Fibroblast of the aortic adventitia (primary cell): ENCODE data around the gene SCRT2. TPM values are rescaled to one million over a fixed set of nuclear protein-coding genes. Genes with fewer than 3 reads are reported as not detected.
A peak's percentile ranks its signal among the peaks of the same experiment; 100 is the strongest.

Experiments used
- DNase-seq: peaks from one replicate; pipeline ENCODE4 v3.0.0-alpha.2; 2010; ENCODE audit warnings: low read depth
- H3K4me3 ChIP-seq: 2 replicates; pipeline ENCODE4 v1.5.1; 2011; ENCODE audit warnings: low read depth, mild to moderate bottlenecking, control low read depth, low read length, moderate library complexity
- total RNA-seq: library from RNA; depleted of rRNA; stranded (reverse); fragments of >200 nt; gene quantifications from 2 replicates; pipeline ENCODE4 v1.2.3, GENCODE V29; 2012; ENCODE audit warnings: low replicate concordance
- TF ChIP-seq, protein P1 (sequence below): IDR thresholded peaks from 2 replicates; pipeline ENCODE4 v1.5.1; 2011; ENCODE audit warnings: mild to moderate bottlenecking, low read length, control low read depth, inconsistent platforms; ENCODE audit not compliant: insufficient read depth

SCRT2 gene
- total RNA-seq, 1 donor = not detected

- H3K4me3 ChIP-seq = no peak overlapping the region
- DNase-seq = no peak
- TF ChIP-seq, protein P1, sequence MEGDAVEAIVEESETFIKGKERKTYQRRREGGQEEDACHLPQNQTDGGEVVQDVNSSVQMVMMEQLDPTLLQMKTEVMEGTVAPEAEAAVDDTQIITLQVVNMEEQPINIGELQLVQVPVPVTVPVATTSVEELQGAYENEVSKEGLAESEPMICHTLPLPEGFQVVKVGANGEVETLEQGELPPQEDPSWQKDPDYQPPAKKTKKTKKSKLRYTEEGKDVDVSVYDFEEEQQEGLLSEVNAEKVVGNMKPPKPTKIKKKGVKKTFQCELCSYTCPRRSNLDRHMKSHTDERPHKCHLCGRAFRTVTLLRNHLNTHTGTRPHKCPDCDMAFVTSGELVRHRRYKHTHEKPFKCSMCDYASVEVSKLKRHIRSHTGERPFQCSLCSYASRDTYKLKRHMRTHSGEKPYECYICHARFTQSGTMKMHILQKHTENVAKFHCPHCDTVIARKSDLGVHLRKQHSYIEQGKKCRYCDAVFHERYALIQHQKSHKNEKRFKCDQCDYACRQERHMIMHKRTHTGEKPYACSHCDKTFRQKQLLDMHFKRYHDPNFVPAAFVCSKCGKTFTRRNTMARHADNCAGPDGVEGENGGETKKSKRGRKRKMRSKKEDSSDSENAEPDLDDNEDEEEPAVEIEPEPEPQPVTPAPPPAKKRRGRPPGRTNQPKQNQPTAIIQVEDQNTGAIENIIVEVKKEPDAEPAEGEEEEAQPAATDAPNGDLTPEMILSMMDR = no peak
Measured at GRCh38 chr20:623704-624103, 51.9 kb downstream of the SCRT2 start.

DNA sequence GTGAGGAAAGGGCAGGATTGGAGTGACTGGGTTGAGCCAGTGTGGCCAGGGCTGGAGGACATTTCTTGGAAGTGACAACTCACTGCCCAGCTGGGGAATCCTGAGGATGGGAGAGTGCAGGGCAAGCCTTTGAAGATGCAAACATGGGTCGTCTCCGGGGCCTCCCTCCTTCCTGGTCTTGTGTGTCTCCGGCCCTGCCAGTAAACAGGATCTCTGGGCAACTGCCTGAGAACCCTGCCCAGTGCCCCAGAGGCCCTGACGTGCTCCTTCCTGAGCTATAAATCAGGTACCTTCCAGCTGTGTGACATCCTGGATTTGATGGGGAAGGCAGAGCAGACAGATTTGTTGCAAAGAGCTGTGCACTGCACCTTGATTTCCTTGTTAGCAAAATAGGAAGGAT lies 52.6 kb downstream of the SCRT2 start:
- DNase-seq = no peak
- H3K4me3 ChIP-seq = no peak overlapping the region
- TF ChIP-seq, protein P1 = no peak

DNA sequence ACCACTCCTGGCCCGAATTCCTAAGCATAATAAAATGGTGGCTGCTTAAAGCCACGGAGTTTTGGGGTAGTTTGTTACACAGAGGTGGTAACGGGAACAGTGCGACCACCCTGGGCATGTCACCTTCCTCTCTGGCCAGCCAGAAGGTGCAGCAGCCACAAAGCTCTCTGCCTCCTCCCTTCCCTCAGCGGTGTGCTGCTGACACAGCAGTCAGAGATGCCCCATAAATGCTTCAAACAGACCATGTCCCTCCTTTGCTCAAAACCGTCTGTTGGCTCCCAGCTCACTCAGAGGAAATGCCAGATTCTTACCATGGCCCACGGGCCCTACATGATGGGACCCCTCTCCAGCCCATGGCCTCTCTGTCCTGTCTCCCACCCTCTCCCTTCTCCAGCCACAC lies 53.4 kb downstream of the SCRT2 start:
- DNase-seq = no peak
- no peak overlapping the region for H3K4me3 ChIP-seq
- TF ChIP-seq, protein P1 = no peak

GRCh38 chr20:621125-621756 lies 54.4 kb downstream of the SCRT2 start:
- H3K4me3 ChIP-seq = no peak overlapping the region
- TF ChIP-seq, protein P1 = no peak
- peak; percentile 7 for DNase-seq

- TF ChIP-seq, protein P1 = no peak
- no peak for DNase-seq
- no peak overlapping the region for H3K4me3 ChIP-seq
Measured at GRCh38 chr20:620246-620645, 55.4 kb downstream of the SCRT2 start.

- DNase-seq = no peak
- no peak overlapping the region for H3K4me3 ChIP-seq
- TF ChIP-seq, protein P1 = no peak
Measured at GRCh38 chr20:618980-619379, 56.6 kb downstream of the SCRT2 start.
